K562 (cell line): ENCODE results near the gene RALGAPB. TPM values are rescaled to one million over a fixed set of nuclear protein-coding genes. Genes with fewer than 3 reads are reported as not detected.

Experiments
- CTBP1 ChIP-seq: fragments of 450-650 bp; IDR thresholded peaks from 2 replicates; pipeline ENCODE4 v1.6.1; 2016; ENCODE audit warnings: borderline replicate concordance
- HINFP ChIP-seq: fragments of 450-650 bp; conservative IDR thresholded peaks from 2 replicates; pipeline ENCODE4 v1.6.1; 2016; ENCODE audit warnings: missing genetic modification characterization, low read depth, mild to moderate bottlenecking, control low read depth, missing compliant biosample characterization
- JUN ChIP-seq, 2 experiments: sonication (generic) in 1 of 2; formaldehyde crosslinking in 1 of 2; IDR thresholded peaks; 2 replicates each; pipeline versions ENCODE4 v1.6.1 to v1.8.0; 2012 to 2022; ENCODE audit warnings: borderline replicate concordance in 2 of 2, mild to moderate bottlenecking in 2 of 2, improper control_type of control experiment in 1 of 2, low read depth in 1 of 2, low read length in 1 of 2, missing genetic modification reagents in 1 of 2
- KDM4B ChIP-seq, 2 experiments: fragments of 450-650 bp in 1 of 2; sonication (generic) in 1 of 2; IDR thresholded peaks; 2 replicates each; pipeline ENCODE4 v1.6.1; 2016 to 2017; ENCODE audit warnings: borderline replicate concordance in 2 of 2, antibody characterized with exemption in 1 of 2, low read depth in 1 of 2, mild to moderate bottlenecking in 1 of 2
- KLF6 ChIP-seq: fragments of 250-450 bp; sonication (Bioruptor Pico); IDR thresholded peaks from 2 replicates; pipeline ENCODE4 v1.4.0; 2020; ENCODE audit warnings: mild to moderate bottlenecking, moderate library complexity, borderline replicate concordance
- TCF3 ChIP-seq: sonication (generic); formaldehyde crosslinking; IDR thresholded peaks from 2 replicates; pipeline ENCODE4 v1.4.0; 2020; ENCODE audit warnings: mild to moderate bottlenecking, missing genetic modification reagents
- ZBTB11 ChIP-seq, 3 experiments: fragments of 200-800 bp in 1 of 3; fragments of 250-450 bp in 1 of 3; fragments of 450-650 bp in 1 of 3; sonication (Bioruptor Pico) in 1 of 3; sonication (Bioruptor generic) in 1 of 3; formaldehyde crosslinking in 1 of 3; IDR thresholded peaks; 2 replicates each; pipeline versions ENCODE4 v1.6.1 to v1.8.0; 2016 to 2022; ENCODE audit warnings: mild to moderate bottlenecking in 2 of 3, missing genetic modification characterization in 2 of 3, missing compliant biosample characterization in 1 of 3, moderate library complexity in 1 of 3
- ZNF384 ChIP-seq: IDR thresholded peaks from 2 replicates; pipeline ENCODE4 v1.6.1; 2012; ENCODE audit warnings: low read depth, low read length, improper control_type of control experiment
- polyA plus RNA-seq, 8 experiments: library from polyadenylated mRNA; depleted of rRNA in 4 of 8; stranded (reverse) in 5 of 8; unstranded in 3 of 8; fragments of >200 nt; fragmentation: Nextera tagmentation in 2 of 8; fragmentation: Illumina TruSeq in 1 of 8; extraction: Ambion mirVana in 2 of 8; extraction: Trizol in 1 of 8; gene quantifications; 2 replicates each; pipeline versions ENCODE4 v1.2.1 to v1.2.3, GENCODE V29; 2011 to 2014; ENCODE audit warnings: inconsistent platforms in 1 of 8, missing spikeins in 1 of 8
- total RNA-seq, 7 experiments: library from RNA; depleted of rRNA in 6 of 7; stranded (reverse); fragments of >200 nt in 6 of 7; fragmentation: Illumina TruSeq in 2 of 7; extraction: Trizol in 2 of 7; gene quantifications; 2 replicates each; pipeline versions ENCODE4 v1.2.1 to v1.2.3, GENCODE V29; 2011 to 2021; ENCODE audit warnings: low replicate concordance in 1 of 7
- TF ChIP-seq, protein P1 (sequence below): fragments of 250-450 bp; sonication (Bioruptor Pico); IDR thresholded peaks from 2 replicates; pipeline ENCODE4 v1.5.1; 2021; ENCODE audit warnings: mild to moderate bottlenecking
- TF ChIP-seq, protein P2 (sequence below): sonication (generic); formaldehyde crosslinking; IDR thresholded peaks from 2 replicates; pipeline ENCODE4 v1.8.1; 2023; ENCODE audit warnings: mild to moderate bottlenecking, missing genetic modification reagents

The RALGAPB gene
- total and polyA plus RNA-seq, 9 of the 15 experiments (the other 6 are each of a cell fraction or from before 2014, with no cell fraction given): 4.3 to 25.6 (median 13.6) TPM

- TF ChIP-seq, protein P1, sequence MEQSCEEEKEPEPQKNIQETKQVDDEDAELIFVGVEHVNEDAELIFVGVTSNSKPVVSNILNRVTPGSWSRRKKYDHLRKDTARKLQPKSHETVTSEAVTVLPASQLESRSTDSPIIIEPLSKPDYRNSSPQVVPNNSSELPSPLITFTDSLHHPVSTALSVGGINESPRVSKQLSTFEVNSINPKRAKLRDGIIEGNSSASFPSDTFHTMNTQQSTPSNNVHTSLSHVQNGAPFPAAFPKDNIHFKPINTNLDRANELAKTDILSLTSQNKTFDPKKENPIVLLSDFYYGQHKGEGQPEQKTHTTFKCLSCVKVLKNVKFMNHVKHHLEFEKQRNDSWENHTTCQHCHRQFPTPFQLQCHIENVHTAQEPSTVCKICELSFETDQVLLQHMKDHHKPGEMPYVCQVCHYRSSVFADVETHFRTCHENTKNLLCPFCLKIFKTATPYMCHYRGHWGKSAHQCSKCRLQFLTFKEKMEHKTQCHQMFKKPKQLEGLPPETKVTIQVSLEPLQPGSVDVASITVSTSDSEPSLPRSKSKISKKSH: no peak
- no peak for TF ChIP-seq ZNF384
- TF ChIP-seq JUN (IDR thresholded peaks at IDR 0.05; ENCODE audit: borderline replicate concordance, low read depth, low read length): peak; percentile 75; the same call in 1 of the 2 replicates
- peak; percentile 92; the same call in 1 of the 2 replicates for TF ChIP-seq JUN (CRISPR knock-in tag; IDR thresholded peaks at IDR 0.05; ENCODE audit: borderline replicate concordance)
- no peak for TF ChIP-seq HINFP (tag)
- 0 out of 2 replicates have a peak, but pooled peaks have one; percentile 40 for TF ChIP-seq TCF3 (CRISPR knock-in tag)
- no peak; the same call in 1 of the 2 replicates for TF ChIP-seq KLF6 (CRISPR knock-in tag)
- TF ChIP-seq, protein P2, sequence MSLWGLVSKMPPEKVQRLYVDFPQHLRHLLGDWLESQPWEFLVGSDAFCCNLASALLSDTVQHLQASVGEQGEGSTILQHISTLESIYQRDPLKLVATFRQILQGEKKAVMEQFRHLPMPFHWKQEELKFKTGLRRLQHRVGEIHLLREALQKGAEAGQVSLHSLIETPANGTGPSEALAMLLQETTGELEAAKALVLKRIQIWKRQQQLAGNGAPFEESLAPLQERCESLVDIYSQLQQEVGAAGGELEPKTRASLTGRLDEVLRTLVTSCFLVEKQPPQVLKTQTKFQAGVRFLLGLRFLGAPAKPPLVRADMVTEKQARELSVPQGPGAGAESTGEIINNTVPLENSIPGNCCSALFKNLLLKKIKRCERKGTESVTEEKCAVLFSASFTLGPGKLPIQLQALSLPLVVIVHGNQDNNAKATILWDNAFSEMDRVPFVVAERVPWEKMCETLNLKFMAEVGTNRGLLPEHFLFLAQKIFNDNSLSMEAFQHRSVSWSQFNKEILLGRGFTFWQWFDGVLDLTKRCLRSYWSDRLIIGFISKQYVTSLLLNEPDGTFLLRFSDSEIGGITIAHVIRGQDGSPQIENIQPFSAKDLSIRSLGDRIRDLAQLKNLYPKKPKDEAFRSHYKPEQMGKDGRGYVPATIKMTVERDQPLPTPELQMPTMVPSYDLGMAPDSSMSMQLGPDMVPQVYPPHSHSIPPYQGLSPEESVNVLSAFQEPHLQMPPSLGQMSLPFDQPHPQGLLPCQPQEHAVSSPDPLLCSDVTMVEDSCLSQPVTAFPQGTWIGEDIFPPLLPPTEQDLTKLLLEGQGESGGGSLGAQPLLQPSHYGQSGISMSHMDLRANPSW (CRISPR knock-in tag): peak; percentile 95; the same call in 1 of the 2 replicates
- TF ChIP-seq ZBTB11 (CRISPR knock-in tag; IDR thresholded peaks at IDR 0.05): peak in 2 of 3 experiments; percentile 55 to 78; a peak in 3 of 6 replicates
- peak in 1 of 2 experiments; percentile 95; a peak in 2 of 4 replicates for TF ChIP-seq KDM4B (IDR thresholded peaks at IDR 0.05; ENCODE audit: borderline replicate concordance in 2 of 2, low read depth in 1 of 2)
- peak; percentile 75; the same call in 1 of the 2 replicates for TF ChIP-seq CTBP1
Measured at GRCh38 chr20:38434770-38435554, 37.7 kb upstream of the RALGAPB start, which contains the start of gene SNHG17 (continued).
